ENCODE results near the gene ACE. TPM values are rescaled to one million over a fixed set of nuclear protein-coding genes. Genes with fewer than 3 reads are reported as not detected.

Gene ACE
- total RNA-seq, 1 experiment from 2014 or later = 7.8 TPM

- ATAC-seq = no peak
- Mint-ChIP-seq H3K4me1 (no peaks in the 10 kb centered on the region), H3K27ac (no peak overlapping the region), H3K27me3 (ENCODE audit: low read depth) (no peaks in the 10 kb centered on the region), H3K4me3 (no peak overlapping the region), H3K9me3 (no peaks in the 10 kb centered on the region), H3K36me3 (no peaks in the 10 kb centered on the region)
- TF ChIP-seq TEAD1 (CRISPR knock-in tag; IDR thresholded peaks at IDR 0.05) = no peak
- TF ChIP-seq GRHL2 (CRISPR knock-in tag; IDR thresholded peaks at IDR 0.05; ENCODE audit: insufficient replicate concordance, severe bottlenecking) = no peak
- no peak for TF ChIP-seq ZNF138 (CRISPR knock-in tag; conservative IDR thresholded peaks at IDR 0.05)
- TF ChIP-seq CTCF (IDR thresholded peaks at IDR 0.05) = no peak
- TF ChIP-seq ZNF396 (CRISPR knock-in tag; IDR thresholded peaks at IDR 0.05; ENCODE audit: borderline replicate concordance) = no peak
- TF ChIP-seq NR2C2 (CRISPR knock-in tag; IDR thresholded peaks at IDR 0.05) = no peak
- TF ChIP-seq ZSCAN18 (CRISPR knock-in tag; IDR thresholded peaks at IDR 0.05) = no peak
- TF ChIP-seq ATF1 (CRISPR knock-in tag; IDR thresholded peaks at IDR 0.05) = no peak
- TF ChIP-seq TEAD4 (CRISPR knock-in tag; IDR thresholded peaks at IDR 0.05) = no peak
- TF ChIP-seq ZBTB43 (CRISPR knock-in tag; IDR thresholded peaks at IDR 0.05) = no peak
- TF ChIP-seq ARID4B (CRISPR knock-in tag; IDR thresholded peaks at IDR 0.05; ENCODE audit: borderline replicate concordance) = no peak
- ChIA-PET CTCF (interaction anchor here (0.7 to 1.9 kb wide), 8 partner anchors 12 to 84 kb away, joined by 3 to 16 read pairs (median 4); no protein-coding TSS in a partner anchor), POLR2A (no interaction called here)
- DNase-seq (ENCODE audit: low spot score) = no peak
Measured at GRCh38 chr17:63490858-63491400, 14.1 kb downstream of the ACE start.

- H3K4me3 Mint-ChIP-seq = no peak overlapping the region
- H3K36me3 Mint-ChIP-seq = no peaks in the 10 kb centered on the region
- H3K4me1 Mint-ChIP-seq = no peaks in the 10 kb centered on the region
- ChIA-PET POLR2A (no interaction called here), CTCF (interaction anchor here (1.1 to 1.3 kb wide), 2 partner anchors 65 to 84 kb away, joined by 4 to 7 read pairs; no protein-coding TSS in a partner anchor)
- no peak overlapping the region for H3K27ac Mint-ChIP-seq
- no peaks in the 10 kb centered on the region for H3K9me3 Mint-ChIP-seq
- H3K27me3 Mint-ChIP-seq (ENCODE audit: low read depth) = no peaks in the 10 kb centered on the region
- ATAC-seq (no peak), DNase-seq (ENCODE audit: low spot score) (no peak)
- TF ChIP-seq ETV6 (CRISPR knock-in tag; IDR thresholded peaks at IDR 0.05) (no peak), FOXP1 (CRISPR knock-in tag; IDR thresholded peaks at IDR 0.05; ENCODE audit: borderline replicate concordance) (no peak), ZNF532 (CRISPR knock-in tag; IDR thresholded peaks at IDR 0.05; ENCODE audit: borderline replicate concordance) (no peak), FOXK1 (CRISPR knock-in tag; IDR thresholded peaks at IDR 0.05) (no peak), ELF4 (CRISPR knock-in tag; IDR thresholded peaks at IDR 0.05; ENCODE audit: low read depth) (no peak), CREB1 (CRISPR knock-in tag; IDR thresholded peaks at IDR 0.05) (no peak), GTF2I (CRISPR knock-in tag; conservative IDR thresholded peaks at IDR 0.05) (no peak), NFE2L1 (CRISPR knock-in tag; IDR thresholded peaks at IDR 0.05) (no peak), FOXP4 (CRISPR knock-in tag; IDR thresholded peaks at IDR 0.05) (no peak)
Measured at GRCh38 chr17:63491413-63491812, 14.6 kb downstream of the ACE start.
